Mesendoderm (in vitro differentiated cells): ENCODE results near the gene CA11.
"Not testable (repeated sequence)": the region's sequence is repeated elsewhere in the genome, so short reads cannot be mapped to it uniquely, and the experiment has no call there.

ENCODE experiments used
- DNase-seq: peaks from one replicate; pipeline ENCODE4 v3.0.0; 2013
- H2AK5ac ChIP-seq: 2 replicates; pipeline ENCODE4 v1.6.1; 2013; ENCODE audit warnings: low read length, inconsistent platforms
- H2BK120ac ChIP-seq: 2 replicates; pipeline ENCODE4 v1.6.1; 2013; ENCODE audit warnings: low read depth, mild to moderate bottlenecking, low read length, moderate library complexity, mixed read lengths
- H2BK15ac ChIP-seq: replicated peaks from 2 replicates; pipeline ENCODE4 v1.6.1; 2013; ENCODE audit warnings: low read depth, mild to moderate bottlenecking, moderate library complexity
- H2BK5ac ChIP-seq: 2 replicates; pipeline ENCODE4 v1.6.1; 2013; ENCODE audit warnings: low read length, inconsistent platforms
- H3K18ac ChIP-seq: 2 replicates; pipeline ENCODE4 v1.6.1; 2013; ENCODE audit warnings: mild to moderate bottlenecking, low read length, mixed read lengths
- H3K23ac ChIP-seq: one replicate; pipeline ENCODE4 v1.6.1; 2013; ENCODE audit warnings: low read length
- H3K27ac ChIP-seq: 2 replicates; pipeline ENCODE4 v1.5.1; 2013; ENCODE audit warnings: low read depth, mild to moderate bottlenecking, inconsistent platforms, low read length, moderate library complexity
- H3K27me3 ChIP-seq: 2 replicates; pipeline ENCODE4 v1.6.1; 2013; ENCODE audit warnings: low read length, control low read depth, mild to moderate bottlenecking, inconsistent platforms; ENCODE audit not compliant: insufficient read depth, poor library complexity
- H3K36me3 ChIP-seq: 2 replicates; pipeline ENCODE4 v1.6.1; 2013; ENCODE audit warnings: low read length, inconsistent platforms; ENCODE audit not compliant: control insufficient read depth, insufficient read depth
- H3K4ac ChIP-seq: one replicate; pipeline ENCODE4 v1.6.1; 2013; ENCODE audit warnings: low read depth, mild to moderate bottlenecking, low read length, moderate library complexity
- H3K4me1 ChIP-seq: 2 replicates; pipeline ENCODE4 v1.6.1; 2013; ENCODE audit warnings: low read depth, low read length, inconsistent platforms; ENCODE audit not compliant: control insufficient read depth
- H3K4me2 ChIP-seq: 2 replicates; pipeline ENCODE4 v1.6.1; 2013; ENCODE audit warnings: low read length
- H3K4me3 ChIP-seq: 2 replicates; pipeline ENCODE4 v1.5.1; 2013; ENCODE audit warnings: mild to moderate bottlenecking, low read length
- H3K56ac ChIP-seq: one replicate; pipeline ENCODE4 v1.6.1; 2013; ENCODE audit warnings: low read length
- H3K79me1 ChIP-seq: 2 replicates; pipeline ENCODE4 v1.6.1; 2013; ENCODE audit warnings: low read length, inconsistent platforms
- H3K79me2 ChIP-seq: 2 replicates; pipeline ENCODE4 v1.6.1; 2013; ENCODE audit warnings: mild to moderate bottlenecking, low read length; ENCODE audit not compliant: control insufficient read depth, insufficient read depth
- H3K9ac ChIP-seq: 2 replicates; pipeline ENCODE4 v1.6.1; 2013; ENCODE audit warnings: low read length, inconsistent platforms
- H4K5ac ChIP-seq: one replicate; pipeline ENCODE4 v1.6.1; 2013; ENCODE audit warnings: low read length
- H4K8ac ChIP-seq: one replicate; pipeline ENCODE4 v1.6.1; 2013; ENCODE audit warnings: low read depth, mild to moderate bottlenecking, control low read depth, low read length, moderate library complexity
- WGBS: extraction: QIAGEN DNeasy Blood & Tissue Kit; methylation state at CpG from one replicate; pipeline ENCODE4 v1.1.7; 2013; ENCODE audit warnings: low lambda C conversion rate, missing lambda C conversion rate; ENCODE audit not compliant: insufficient coverage; ENCODE audit errors: extremely low coverage; 5-methylcytosine and 5-hydroxymethylcytosine counted together

Gene CA11

GRCh38 chr19:48685583-48685982 lies 39.6 kb upstream of the CA11 start:
- Histone ChIP-seq H2AK5ac (no peak overlapping the region), H2BK120ac (no peak overlapping the region), H4K5ac (no peak overlapping the region), H3K27me3 (no peaks in the 10 kb centered on the region), H3K23ac (no peak overlapping the region), H3K27ac (no peak overlapping the region), H3K36me3 (no peaks in the 10 kb centered on the region), H3K9ac (no peak overlapping the region), H2BK15ac (no peak overlapping the region), H3K79me2 (no peaks in the 10 kb centered on the region), H3K4me3 (no peak overlapping the region), H3K4me1 (no peaks in the 10 kb centered on the region), H3K79me1 (no peaks in the 10 kb centered on the region), H3K18ac (no peak overlapping the region), H4K8ac (no peak overlapping the region), H2BK5ac (no peak overlapping the region), H3K4me2 (no peak overlapping the region), H3K4ac (no peak overlapping the region), H3K56ac (peak overlapping the region; percentile 15)
- no CpG with 5 or more reads among the region's 9 CpGs for WGBS
- no peak for DNase-seq

GRCh38 chr19:48683349-48683748 lies 37.4 kb upstream of the CA11 start:
- H2BK15ac ChIP-seq = no peak overlapping the region
- H4K8ac ChIP-seq = no peak overlapping the region
- H2AK5ac ChIP-seq = no peak overlapping the region
- no peaks in the 10 kb centered on the region for H3K27me3 ChIP-seq
- no peaks in the 10 kb centered on the region for H3K79me1 ChIP-seq
- no peak overlapping the region for H2BK120ac ChIP-seq
- no peak for DNase-seq
- no peaks in the 10 kb centered on the region for H3K4me1 ChIP-seq
- no peaks in the 10 kb centered on the region for H3K36me3 ChIP-seq
- no peak overlapping the region for H3K4ac ChIP-seq
- no peak overlapping the region for H3K18ac ChIP-seq
- H3K56ac ChIP-seq = no peak overlapping the region
- H3K23ac ChIP-seq = no peak overlapping the region
- no CpG with 5 or more reads among the region's 11 CpGs for WGBS
- no peak overlapping the region for H4K5ac ChIP-seq
- no peaks in the 10 kb centered on the region for H3K79me2 ChIP-seq
- H3K9ac ChIP-seq = no peak overlapping the region
- no peak overlapping the region for H3K4me3 ChIP-seq
- no peak overlapping the region for H3K4me2 ChIP-seq
- H2BK5ac ChIP-seq = no peak overlapping the region
- H3K27ac ChIP-seq = no peak overlapping the region

- Histone ChIP-seq H2AK5ac (no peak overlapping the region), H3K23ac (no peak overlapping the region), H2BK15ac (no peak overlapping the region), H2BK5ac (no peak overlapping the region), H3K27ac (no peak overlapping the region), H3K36me3 (no peaks in the 10 kb centered on the region), H3K9ac (no peak overlapping the region), H3K4me3 (no peak overlapping the region), H3K56ac (peak overlapping the region; percentile 1), H3K18ac (no peak overlapping the region), H3K4me1 (no peaks in the 10 kb centered on the region), H4K8ac (no peak overlapping the region), H2BK120ac (no peak overlapping the region), H3K27me3 (no peaks in the 10 kb centered on the region), H3K79me1 (no peaks in the 10 kb centered on the region), H3K4me2 (no peak overlapping the region), H4K5ac (no peak overlapping the region), H3K4ac (no peak overlapping the region), H3K79me2 (no peaks in the 10 kb centered on the region)
- no CpG with 5 or more reads among the region's 7 CpGs for WGBS
- no peak for DNase-seq
Measured at GRCh38 chr19:48681127-48681470, 35.1 kb upstream of the CA11 start.

GRCh38 chr19:48680436-48681126 lies 34.6 kb upstream of the CA11 start:
- Histone ChIP-seq H3K9ac (no peak overlapping the region), H3K4me1 (no peaks in the 10 kb centered on the region), H2BK120ac (no peak overlapping the region), H3K36me3 (no peaks in the 10 kb centered on the region), H3K23ac (no peak overlapping the region), H3K27me3 (no peaks in the 10 kb centered on the region), H3K4ac (no peak overlapping the region), H2AK5ac (no peak overlapping the region), H3K79me1 (no peaks in the 10 kb centered on the region), H3K4me3 (no peak overlapping the region), H2BK5ac (no peak overlapping the region), H3K4me2 (no peak overlapping the region), H4K8ac (no peak overlapping the region), H3K79me2 (no peaks in the 10 kb centered on the region), H3K27ac (no peak overlapping the region), H2BK15ac (no peak overlapping the region), H4K5ac (no peak overlapping the region), H3K18ac (no peak overlapping the region), H3K56ac (no peak overlapping the region)
- DNase-seq = no peak
- WGBS = no CpG with 5 or more reads among the region's 45 CpGs

GRCh38 chr19:48680006-48680405 lies 34.0 kb upstream of the CA11 start:
- H3K27ac ChIP-seq, H4K5ac ChIP-seq, H2AK5ac ChIP-seq, H2BK120ac ChIP-seq, H3K36me3 ChIP-seq, H4K8ac ChIP-seq, H3K18ac ChIP-seq, H3K4me2 ChIP-seq, H3K9ac ChIP-seq, H2BK5ac ChIP-seq, H3K79me2 ChIP-seq, H3K4ac ChIP-seq, H3K79me1 ChIP-seq, DNase-seq, H2BK15ac ChIP-seq, H3K23ac ChIP-seq, H3K56ac ChIP-seq, H3K4me3 ChIP-seq, H3K27me3 ChIP-seq, H3K4me1 ChIP-seq: not testable (repeated sequence)
- no CpG with 5 or more reads among the region's 19 CpGs for WGBS

GRCh38 chr19:48678201-48678600 lies 32.2 kb upstream of the CA11 start:
- no peaks in the 10 kb centered on the region for H3K36me3 ChIP-seq
- no peaks in the 10 kb centered on the region for H3K79me1 ChIP-seq
- no peak overlapping the region for H3K27ac ChIP-seq
- H4K5ac ChIP-seq = no peak overlapping the region
- no peaks in the 10 kb centered on the region for H3K27me3 ChIP-seq
- H3K9ac ChIP-seq = no peak overlapping the region
- no peak overlapping the region for H2BK5ac ChIP-seq
- H4K8ac ChIP-seq = no peak overlapping the region
- H3K4ac ChIP-seq = no peak overlapping the region
- no peaks in the 10 kb centered on the region for H3K79me2 ChIP-seq
- H3K4me3 ChIP-seq = no peak overlapping the region
- no peak overlapping the region for H3K56ac ChIP-seq
- no peaks in the 10 kb centered on the region for H3K4me1 ChIP-seq
- no peak overlapping the region for H2AK5ac ChIP-seq
- no peak overlapping the region for H3K23ac ChIP-seq
- H2BK120ac ChIP-seq = no peak overlapping the region
- H2BK15ac ChIP-seq = no peak overlapping the region
- WGBS = no CpG with 5 or more reads among the region's 4 CpGs
- no peak for DNase-seq
- H3K18ac ChIP-seq = no peak overlapping the region
- no peak overlapping the region for H3K4me2 ChIP-seq
